Stimulated activated CD8-positive, alpha-beta memory T cell treated with anti-CD3 and anti-CD28 coated beads, Interleukin-12 subunit alpha, Interleukin-12 subunit beta, amount 100 ng/mL, for 24 hours (primary cell): ENCODE measurements around the gene DCAF8.

ENCODE experiments used
- DNase-seq: peaks from one replicate; pipeline ENCODE4 v3.0.0-alpha.2; 2020; ENCODE audit errors: extremely low read depth

The DCAF8 gene

GRCh38 chr1:160227034-160227433, 35.3 kb downstream of the DCAF8 start:
- DNase-seq: no peak

- DNase-seq: no peak
These were observed 35.7 kb downstream of the DCAF8 start for GRCh38 chr1:160226623-160227022.

DNA sequence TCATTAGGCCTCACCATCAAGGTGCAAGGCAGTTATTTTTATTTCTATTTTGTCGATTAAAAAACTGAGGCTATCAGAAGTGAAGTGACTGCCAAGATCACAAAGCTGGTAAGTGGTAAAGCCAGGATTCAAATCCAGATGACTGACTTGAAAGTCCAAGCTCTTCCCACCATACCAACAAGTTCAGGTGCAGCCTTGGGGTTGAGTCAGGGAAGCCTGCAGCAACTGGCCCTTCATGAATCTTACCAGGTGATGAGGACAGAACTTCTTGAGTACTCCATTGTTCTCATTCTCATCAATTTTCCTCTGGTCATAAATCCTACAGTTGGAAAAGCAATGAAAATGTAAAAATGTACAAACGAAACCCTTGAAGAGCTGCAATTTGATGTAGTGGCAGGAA, 37.0 kb downstream of the DCAF8 start:
- DNase-seq: no peak

DNA sequence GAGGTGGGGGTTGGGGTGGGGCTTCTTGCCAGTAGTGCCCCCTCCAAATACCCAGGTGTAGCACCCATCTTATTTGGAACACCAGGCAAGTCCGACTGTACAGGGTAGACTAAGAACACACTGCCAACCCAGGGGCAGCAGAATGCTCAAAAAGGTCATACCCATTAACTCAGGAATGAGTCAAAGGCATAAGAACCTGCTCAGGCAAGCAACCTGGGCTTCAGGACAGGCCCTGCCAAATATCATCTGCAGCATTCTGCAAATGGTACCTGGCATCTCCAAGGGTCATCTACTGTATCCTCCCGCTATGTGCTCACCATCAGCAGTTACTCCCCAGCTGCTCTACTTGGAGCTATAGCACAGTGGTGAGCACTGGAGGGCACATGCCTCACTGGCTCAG, 37.7 kb downstream of the DCAF8 start:
- no peak for DNase-seq

DNA sequence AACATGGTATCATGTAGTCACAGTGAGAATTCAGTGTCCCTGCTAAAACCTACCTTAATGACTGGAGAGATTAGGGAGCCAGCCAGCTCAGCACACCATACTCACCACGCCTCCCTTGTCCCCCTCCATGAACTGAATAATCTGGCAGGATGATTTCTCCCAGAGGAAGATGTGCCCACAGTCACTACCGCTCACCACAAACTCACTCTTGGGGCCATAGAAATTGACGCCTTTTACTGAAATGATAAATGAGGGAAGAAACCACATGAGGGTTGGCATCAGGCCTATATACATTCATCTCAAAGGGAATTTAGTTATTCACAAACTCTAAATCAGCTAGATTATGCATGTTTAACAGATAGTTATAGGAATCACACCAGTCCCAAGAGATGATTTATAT, 39.8 kb downstream of the DCAF8 start:
- no peak for DNase-seq

GRCh38 chr1:160221089-160221488, 41.3 kb downstream of the DCAF8 start:
- no peak for DNase-seq

DNA sequence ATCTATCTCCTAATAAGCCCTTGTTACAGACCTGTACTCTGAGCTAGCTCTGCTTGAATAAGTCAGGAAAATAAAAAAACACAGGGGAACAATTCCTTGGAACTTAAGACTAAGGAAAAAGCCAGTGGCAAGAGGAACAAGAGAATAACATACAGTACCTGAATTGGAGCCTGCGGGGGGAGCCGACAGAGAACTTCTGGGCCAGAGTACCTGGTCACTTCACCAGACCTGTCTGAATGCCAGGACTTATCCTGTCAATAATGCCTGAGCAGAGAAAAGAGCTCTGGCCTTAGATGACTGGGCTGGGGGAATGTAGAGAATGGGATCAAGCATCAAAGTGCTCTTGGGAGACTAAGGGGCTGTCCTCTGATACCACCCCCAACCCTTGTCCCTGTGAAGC, 42.0 kb downstream of the DCAF8 start:
- DNase-seq: no peak

DNA sequence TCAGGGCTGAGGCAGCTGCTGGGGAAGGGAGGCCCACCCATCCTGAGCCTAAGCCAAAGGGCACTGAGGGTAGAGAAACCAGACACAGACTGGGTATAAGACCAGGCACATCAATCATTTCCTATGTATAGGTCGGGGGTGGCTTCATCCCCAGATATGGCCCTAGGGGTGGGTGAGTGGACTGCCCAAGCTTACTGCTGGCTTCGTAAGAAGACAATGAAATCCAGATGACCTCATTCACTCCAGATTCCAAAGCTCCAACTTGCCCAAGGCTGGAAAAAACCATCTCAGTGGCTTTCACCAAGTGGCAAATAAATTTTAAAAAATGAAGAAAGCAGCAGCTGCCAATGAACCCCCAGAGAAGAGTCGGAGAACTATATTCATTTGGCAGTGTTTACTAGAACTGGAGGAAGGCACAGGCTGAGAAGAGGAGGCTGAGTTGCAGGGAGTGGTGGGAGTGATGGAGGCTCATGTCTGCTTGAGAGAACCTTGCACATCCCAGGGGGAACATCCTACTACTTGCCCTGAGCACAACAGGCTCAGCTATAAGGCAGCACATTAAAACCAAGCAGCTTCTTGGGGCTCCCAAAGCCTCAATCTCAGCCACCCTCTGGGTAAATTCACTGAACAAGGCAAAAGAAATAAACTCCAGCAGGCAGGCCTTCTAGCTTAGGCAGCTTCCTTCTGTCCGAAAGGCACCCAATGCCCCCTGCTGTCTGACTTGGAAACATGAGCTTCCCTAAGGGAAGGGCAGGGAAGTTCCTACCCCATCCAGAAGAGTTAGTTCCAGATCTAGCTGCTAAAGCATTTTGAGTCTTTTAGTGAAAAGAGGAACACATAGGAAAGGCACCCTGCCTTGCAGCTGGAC, 43.1 kb downstream of the DCAF8 start:
- no peak for DNase-seq

DNA sequence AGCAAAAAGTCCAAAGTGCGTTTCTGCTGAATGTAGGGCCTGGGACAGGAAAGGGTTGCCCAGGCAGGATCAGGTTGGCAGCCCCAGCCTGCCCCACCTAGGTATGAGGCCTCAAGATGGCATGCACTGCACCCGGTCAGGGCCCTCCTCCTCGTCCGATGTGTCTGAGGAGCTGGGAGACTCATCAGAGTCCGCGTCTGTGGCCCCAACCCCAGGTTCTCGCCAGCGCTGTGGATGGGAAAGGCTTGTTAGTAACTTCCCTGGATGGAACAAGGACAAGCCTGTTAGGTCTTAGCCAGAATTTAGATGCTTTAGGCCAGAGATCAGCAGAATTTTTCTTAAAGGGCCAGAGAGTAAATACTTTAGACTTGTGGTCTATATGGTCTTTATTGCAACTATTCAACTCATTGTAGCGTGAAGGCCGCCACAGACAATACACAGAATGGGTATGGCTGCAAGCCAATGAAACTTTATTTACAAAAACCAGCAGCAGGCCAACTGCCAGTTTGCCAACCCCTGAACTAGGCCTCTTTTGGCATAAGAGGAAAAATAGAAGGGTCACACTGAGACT, 44.8 kb downstream of the DCAF8 start:
- DNase-seq: no peak

- DNase-seq: no peak
These were observed 46.0 kb downstream of the DCAF8 start for GRCh38 chr1:160216301-160216700.

DNA sequence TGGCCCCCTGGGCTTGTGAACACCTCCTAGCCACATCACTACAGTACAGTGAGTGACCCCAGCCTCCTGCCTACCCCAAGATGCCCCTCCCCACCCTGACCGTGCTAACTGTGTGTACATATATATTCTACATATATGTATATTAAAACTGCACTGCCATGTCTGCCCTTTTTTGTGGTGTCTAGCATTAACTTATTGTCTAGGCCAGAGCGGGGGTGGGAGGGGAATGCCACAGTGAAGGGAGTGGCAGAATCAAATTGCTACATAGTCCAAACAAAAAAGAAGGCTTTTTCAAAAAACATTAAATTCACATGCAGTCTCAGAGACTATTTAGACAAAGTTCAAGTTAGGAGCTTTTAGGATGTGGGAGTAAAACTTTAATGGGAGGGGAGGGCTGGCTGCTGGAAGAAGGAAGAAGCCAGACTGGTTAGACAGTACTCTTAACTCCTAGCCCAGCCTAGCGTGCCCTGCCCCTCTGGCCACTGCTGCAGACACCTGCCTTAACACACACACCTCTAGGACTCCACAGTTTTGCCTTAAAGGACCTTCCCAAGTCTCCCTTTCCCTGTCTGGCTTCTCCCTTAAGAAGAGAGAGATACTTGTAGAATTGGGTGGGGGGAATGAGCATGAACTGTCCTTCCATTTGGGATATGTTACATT, 47.7 kb downstream of the DCAF8 start:
- no peak for DNase-seq

DNA sequence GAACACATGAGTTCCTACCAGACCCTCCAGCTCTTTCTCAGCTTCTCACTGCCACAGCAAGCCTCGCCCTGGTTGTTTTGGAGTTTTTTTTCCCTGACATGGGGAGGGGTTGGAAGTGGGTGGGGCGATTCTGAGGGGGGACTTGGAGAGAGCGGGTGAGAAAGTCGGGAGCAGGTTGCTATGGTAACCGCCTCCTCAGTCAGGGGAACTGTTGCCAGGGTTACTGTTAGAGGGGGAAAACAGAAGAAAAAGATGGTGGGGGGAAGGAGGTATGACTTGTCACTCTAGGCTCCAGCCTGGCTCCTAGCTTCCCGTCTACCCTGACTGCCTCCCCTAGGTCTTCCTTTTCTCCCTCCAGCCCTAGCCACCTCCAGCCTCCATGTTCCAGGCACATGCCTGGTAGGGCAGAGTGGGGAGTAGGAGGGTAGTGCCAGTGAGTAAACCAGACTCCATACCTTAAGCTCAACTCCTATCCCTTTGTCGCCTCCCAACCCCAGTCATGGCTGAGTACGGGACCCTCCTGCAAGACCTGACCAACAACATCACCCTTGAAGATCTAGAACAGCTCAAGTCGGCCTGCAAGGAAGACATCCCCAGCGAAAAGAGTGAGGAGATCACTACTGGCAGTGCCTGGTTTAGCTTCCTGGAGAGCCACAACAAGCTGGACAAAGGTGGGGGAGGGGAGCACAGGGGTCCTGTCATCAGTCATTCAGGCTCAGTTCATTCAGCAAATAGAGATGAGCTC, 51.1 kb downstream of the DCAF8 start:
- DNase-seq: no peak

GRCh38 chr1:160210561-160210960, 51.8 kb downstream of the DCAF8 start:
- DNase-seq: no peak

DNA sequence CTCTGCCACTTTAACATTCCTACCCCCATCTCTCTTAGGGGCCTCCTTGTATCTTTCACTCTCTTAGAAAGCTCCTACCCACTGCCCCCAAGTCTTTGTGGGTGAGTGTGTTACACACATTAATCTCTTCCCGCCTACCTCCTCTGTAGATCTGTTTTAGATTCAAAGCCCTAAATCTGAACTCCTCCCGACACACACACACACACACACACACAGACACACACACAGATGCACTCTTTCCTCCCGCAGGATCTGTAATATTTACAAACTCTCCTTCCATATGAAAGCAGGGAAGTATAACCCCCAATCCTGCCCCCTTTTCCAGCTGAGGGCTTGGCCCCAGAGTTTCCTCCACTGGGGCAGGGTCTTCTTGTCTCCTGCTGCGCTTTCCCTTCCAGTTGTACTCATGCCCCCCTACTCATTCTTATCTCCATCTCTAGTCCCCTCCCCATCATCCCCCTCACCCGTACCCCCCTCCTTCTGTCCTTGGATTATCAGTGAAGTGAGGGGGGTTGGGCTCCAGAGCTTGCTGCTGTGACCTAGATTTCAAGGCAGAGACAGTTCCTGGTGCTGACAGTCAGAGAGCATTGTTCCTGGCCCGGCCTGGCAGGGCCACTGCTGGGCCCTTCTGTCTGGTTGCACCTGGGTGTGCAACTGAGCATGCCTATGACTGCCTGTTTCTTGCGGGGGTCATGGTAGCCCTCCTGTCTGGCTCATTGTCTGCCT, 52.9 kb downstream of the DCAF8 start:
- DNase-seq: no peak

- no peak for DNase-seq
These were observed 53.6 kb downstream of the DCAF8 start for GRCh38 chr1:160208557-160209320.

DNA sequence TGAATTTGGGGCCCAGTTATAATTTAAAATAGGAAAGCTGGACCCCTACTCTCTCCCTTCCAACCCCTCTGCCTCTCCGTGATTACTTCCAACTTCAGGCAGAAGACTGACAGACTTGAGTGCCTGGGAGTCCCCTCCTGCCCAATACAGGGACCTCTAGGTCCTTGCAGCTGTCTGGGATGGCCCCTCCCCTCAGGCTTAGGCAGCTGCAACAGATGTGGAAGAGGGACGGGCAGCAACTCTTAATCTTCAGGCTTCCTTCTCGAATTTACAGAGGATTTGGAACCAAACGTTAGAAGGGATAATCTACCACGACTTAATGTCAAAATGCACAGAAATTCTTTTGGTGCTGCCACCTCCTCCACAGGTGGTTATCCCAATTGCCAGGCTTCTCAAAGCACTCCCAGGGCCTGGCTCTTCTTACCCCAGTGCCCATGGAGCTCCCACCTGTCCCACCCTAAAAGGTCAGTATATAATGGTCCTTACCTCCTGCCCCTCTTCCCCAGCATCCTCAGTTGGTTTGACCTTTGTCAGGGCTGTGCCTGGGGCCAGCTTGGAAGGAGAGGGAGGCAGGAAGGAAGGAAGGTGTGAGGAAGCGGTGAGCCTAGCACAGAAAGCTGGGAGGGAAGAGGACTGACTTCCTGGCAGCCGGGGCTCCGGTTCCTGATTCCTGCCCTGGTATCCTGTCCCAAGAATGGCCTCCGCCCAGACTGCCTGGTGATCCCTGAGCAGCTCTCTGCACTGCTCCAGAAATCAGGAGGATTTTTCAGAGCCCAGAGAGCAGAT, 54.4 kb downstream of the DCAF8 start:
- no peak for DNase-seq

GRCh38 chr1:160207118-160207650, 55.2 kb downstream of the DCAF8 start:
- no peak for DNase-seq

GRCh38 chr1:160206421-160207117, 55.8 kb downstream of the DCAF8 start:
- no peak for DNase-seq

DNA sequence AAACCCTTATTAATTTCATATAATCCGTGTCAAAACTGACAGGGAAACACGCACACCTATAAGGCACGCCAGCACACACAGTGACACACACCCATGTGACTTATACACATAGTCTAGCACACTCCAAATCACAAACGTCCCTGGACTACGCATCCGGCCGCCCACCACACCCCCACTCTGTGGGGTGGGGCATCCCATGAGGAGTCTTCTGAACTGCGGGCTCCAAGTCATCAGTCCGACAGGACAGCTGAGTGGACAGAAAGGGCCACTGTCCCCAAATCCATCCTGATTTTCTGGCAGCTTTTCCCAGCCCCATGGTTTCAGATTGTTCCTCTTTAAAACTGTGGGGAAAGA, 56.3 kb downstream of the DCAF8 start:
- DNase-seq: no peak
